Left hindlimb (tissue), 1 donor: ENCODE results near the gene RREB1.

ENCODE experiments used
- DNase-seq: peaks from one replicate; pipeline ENCODE4 v3.0.0-alpha.2; 2018

RREB1 gene

DNA sequence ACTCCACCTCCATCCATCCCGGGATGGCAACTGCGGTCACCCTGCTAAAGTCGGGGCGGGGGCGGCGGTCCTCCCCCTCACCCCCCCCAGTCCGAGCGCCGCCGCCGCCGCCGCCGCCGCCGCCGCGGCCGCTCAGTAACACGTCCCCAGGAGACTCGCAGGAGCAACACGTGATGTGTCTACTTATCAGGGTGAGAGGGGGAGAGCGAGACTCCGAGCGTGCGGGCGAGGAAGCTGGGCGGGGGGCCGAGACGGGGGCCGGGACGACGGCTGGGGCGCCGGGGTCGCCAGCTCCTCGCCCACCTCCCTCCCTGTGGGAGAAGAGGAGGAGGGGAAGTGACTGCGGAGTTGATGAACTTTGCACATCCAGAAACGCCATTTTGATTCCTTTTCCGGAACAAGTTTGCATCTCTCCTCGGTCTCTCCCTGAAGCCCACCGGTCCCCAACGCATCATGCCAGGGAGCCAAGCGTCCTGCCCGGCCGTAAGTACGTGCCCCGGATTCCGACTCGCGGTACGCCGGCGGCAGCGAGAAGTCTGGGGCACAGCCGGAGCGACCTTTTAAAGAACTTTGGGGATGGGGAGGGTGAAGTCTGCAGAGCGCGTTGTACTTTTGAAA lies at the start of gene RREB1:
RREB1 (plus strand) TSS at position 384 of the 618 bp plus-strand sequence. CDS start 73,951 bp downstream, outside the sequence.
- peak; percentile 73 for DNase-seq

- DNase-seq, result no peak
These were observed 49.4 kb upstream of the RREB1 start for GRCh38 chr6:7058250-7058923.

- no peak for DNase-seq
These were observed 46.8 kb upstream of the RREB1 start for GRCh38 chr6:7060769-7061516.

DNA sequence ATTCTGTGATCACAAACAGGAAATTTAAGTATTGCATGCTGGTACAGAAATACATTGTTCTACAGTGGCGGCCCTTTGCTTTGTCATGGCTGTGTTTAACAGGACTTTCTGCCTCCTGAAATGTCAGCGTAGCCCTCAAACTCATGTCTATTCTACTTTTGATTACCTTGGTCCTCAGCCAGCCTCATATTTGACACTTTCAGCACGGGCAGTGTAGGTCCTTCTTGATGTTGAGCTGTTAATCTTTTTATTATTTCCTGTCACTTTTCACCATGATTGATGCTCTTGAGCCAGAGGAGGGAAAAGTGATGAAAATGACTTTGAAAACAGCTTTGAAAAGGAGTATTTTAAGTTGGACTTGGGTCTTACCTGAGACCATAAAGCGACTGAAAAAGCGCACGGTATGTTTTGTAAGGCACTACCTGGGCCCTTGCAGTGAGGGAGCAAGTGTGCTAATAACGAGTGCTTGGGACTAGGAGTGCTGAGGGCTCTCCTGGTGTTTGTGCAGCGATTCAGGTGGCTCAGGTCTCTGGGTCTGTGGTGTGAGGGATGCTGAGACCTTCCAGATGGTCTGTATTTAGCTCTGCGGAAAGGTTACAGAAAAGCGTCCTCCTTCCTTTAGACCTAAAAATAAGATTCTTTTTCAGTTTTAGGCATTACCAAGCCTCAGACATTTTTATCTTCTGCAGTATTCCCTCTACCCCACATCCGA lies 45.2 kb upstream of the RREB1 start:
- no peak for DNase-seq

DNA sequence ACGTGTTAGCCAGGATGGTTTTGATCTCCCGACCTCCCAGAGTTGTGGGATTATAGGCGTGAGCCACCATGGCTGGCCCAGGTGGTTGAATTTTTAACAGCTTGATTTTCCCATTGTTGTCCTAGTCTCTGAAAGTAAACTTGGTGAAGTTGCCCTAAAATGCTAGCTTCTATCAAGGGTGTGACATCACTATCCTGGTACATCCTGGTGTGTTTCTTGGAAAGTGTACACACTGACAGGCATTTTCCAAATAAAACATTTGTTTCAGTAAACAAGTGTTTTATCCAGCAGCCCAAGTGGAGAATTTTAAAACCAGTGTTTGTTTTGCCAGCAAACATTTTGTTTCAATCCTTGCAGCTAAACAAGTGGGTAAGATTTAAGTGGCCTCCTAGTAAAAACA lies 40.5 kb upstream of the RREB1 start:
- no peak for DNase-seq

- no peak for DNase-seq
These were observed 36.4 kb upstream of the RREB1 start for GRCh38 chr6:7071405-7071804.

DNA sequence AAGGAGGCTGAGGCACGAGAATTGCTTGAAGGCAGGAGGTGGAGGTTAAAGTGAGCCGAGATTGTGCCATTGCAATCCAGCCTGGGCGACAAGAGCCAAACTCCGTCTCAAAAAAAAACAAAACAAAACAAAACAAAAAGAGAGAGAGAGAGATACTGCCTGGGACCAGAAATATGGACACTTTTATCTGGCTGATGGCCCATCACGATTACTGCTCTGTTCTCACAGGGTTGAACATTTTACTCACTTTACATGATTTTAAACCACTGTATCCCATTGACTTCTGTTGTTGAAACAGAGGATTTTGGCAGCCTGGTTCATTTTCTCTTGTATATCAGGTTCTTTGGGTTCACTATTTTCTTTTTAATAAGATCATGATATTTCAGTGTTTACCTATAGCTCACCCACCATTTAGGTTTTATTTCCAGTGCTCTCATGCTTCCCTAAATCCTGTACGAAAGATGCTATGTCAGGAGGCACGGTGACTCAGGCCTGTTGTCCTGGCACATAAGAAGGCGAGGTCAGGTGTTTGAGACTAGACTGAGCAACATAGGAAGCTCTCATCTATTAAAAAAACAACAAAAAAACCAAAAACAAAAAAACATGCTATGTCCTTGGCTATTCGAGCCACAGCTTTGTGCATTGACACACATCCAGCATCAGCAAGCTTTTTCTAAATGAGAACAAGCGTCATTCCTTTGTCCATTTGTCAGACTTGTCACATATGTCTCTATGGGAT lies 34.5 kb upstream of the RREB1 start:
- DNase-seq, result no peak

GRCh38 chr6:7073821-7074525 lies 33.8 kb upstream of the RREB1 start:
- no peak for DNase-seq

DNA sequence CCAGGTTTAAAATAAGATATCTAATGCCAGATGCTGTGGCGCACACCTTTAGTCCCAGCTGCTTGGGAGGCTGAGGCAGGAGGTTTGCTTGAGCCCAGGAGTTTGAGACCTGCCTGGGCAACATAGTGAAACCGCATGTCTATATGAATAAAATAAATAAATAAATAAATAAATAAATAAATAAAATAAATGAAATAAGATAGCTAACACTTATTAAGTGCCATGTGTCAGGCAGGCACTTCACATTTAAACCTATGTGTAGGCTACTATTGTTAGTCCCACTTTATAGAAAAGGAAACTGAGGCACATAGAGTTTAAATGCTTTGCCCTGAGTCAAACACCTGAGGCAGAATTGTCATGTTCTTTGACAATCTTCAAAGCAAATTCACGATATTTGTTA lies 32.9 kb upstream of the RREB1 start:
- no peak for DNase-seq

- DNase-seq, result no peak
These were observed 32.3 kb upstream of the RREB1 start for GRCh38 chr6:7075341-7076000.

- no peak for DNase-seq
These were observed 29.9 kb upstream of the RREB1 start for GRCh38 chr6:7077856-7078255.

DNA sequence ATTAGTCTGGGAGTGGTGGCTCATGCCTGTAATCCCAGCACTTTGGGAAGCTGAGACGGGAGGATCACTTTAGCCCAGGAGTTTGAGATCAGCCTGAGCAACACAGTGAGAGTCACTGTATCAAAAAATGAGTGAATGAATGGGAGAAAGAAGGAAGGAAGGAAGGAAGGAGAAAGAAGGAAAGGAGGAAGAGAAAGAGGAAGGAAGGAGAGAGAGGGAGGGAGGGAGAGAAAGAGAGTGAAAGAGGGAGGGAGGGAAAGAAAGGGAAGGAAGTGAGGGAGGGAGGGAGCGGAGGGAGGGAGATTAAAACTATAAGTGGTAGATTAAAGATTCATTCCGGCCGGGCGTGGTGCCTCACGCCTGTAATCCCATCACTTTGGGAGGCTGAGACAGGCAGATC lies 28.9 kb upstream of the RREB1 start:
- DNase-seq, result no peak

- no peak for DNase-seq
These were observed 27.4 kb upstream of the RREB1 start for GRCh38 chr6:7080311-7080710.

- peak; percentile 34 for DNase-seq
These were observed 21.9 kb upstream of the RREB1 start for GRCh38 chr6:7085911-7086310.

- no peak for DNase-seq
These were observed 21.3 kb upstream of the RREB1 start for GRCh38 chr6:7086488-7086887.

- no peak for DNase-seq
These were observed 20.7 kb upstream of the RREB1 start for GRCh38 chr6:7087066-7087465.

GRCh38 chr6:7087491-7087979 lies 20.2 kb upstream of the RREB1 start:
- DNase-seq, result no peak

- no peak for DNase-seq
These were observed 19.6 kb upstream of the RREB1 start for GRCh38 chr6:7088076-7088742.

DNA sequence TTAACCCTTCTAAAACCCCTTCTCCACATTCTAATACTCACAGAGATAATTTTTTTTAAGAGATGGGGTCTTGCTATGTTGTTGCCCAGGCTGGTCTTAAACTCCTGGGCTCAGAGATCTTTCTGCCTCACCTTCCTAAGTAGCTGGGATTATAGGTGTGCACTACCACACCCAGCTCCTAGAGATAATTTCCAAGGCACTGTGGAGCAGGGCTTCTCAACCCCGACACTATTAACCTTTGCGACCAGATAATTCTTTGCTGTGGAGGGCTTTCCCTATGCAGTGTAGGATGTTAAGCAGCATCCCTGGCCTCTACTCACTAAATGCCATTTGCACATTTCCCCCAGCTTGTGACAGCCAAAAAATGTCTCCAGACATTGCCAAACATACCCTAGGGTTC lies 8.8 kb upstream of the RREB1 start:
- DNase-seq, result no peak

- no peak for DNase-seq
These were observed 7.5 kb upstream of the RREB1 start for GRCh38 chr6:7100072-7100752.
